Adrenal gland (tissue), 12 donors: ENCODE data around the gene FRK. TPM values are rescaled to one million over a fixed set of nuclear protein-coding genes. Genes with fewer than 3 reads are reported as not detected.

Experiments used
- DNase-seq, 7 donors: peaks; one replicate each; pipeline ENCODE4 v3.0.0-alpha.2; 2019 to 2020
- H3K27ac ChIP-seq, 5 donors: fragments of 200-600 bp; sonication (generic) in 4 of 5; 1 replicate in 3 of 5; 2 replicates in 2 of 5; pipeline versions ENCODE4 v1.5.1 to v1.8.0; 2016 to 2020; ENCODE audit warnings: mild to moderate bottlenecking in 1 of 5
- H3K27me3 ChIP-seq: fragments of 200-600 bp; 2 replicates; pipeline ENCODE4 v1.8.0; 2021
- H3K36me3 ChIP-seq, 2 donors: fragments of 200-600 bp; replicated peaks in 1 of 2; 1 replicate in 1 of 2; 2 replicates in 1 of 2; pipeline versions ENCODE4 v1.5.1 to v1.8.0; 2018 to 2022
- H3K4me1 ChIP-seq, 2 donors: fragments of 200-600 bp; replicated peaks in 1 of 2; 1 replicate in 1 of 2; 2 replicates in 1 of 2; pipeline versions ENCODE4 v1.5.1 to v1.8.0; 2018 to 2021
- H3K4me3 ChIP-seq, 4 donors: fragments of 200-600 bp; sonication (generic) in 3 of 4; one replicate each; pipeline ENCODE4 v1.5.1; 2016 to 2018
- H3K9me3 ChIP-seq, 3 donors: fragments of 200-600 bp; sonication (generic) in 1 of 3; replicated peaks in 1 of 3; 1 replicate in 2 of 3; 2 replicates in 1 of 3; pipeline versions ENCODE4 v1.5.1 to v1.8.0; 2016 to 2021
- CTCF ChIP-seq, 6 experiments: fragments of 450-650 bp in 4 of 6; fragments of 200-600 bp in 2 of 6; sonication (generic) in 1 of 6; IDR thresholded peaks; 1 replicate in 5 of 6; 2 replicates in 1 of 6; pipeline versions ENCODE4 v1.5.1 to v1.8.0; 2016 to 2021; ENCODE audit warnings: antibody characterized with exemption in 6 of 6, mild to moderate bottlenecking in 2 of 6, moderate library complexity in 1 of 6
- POLR2A ChIP-seq, 2 donors: fragments of 450-650 bp; IDR thresholded peaks; one replicate each; pipeline ENCODE4 v1.6.1; 2017; ENCODE audit warnings: antibody characterized with exemption in 2 of 2, mild to moderate bottlenecking in 2 of 2, moderate library complexity in 1 of 2
- WGBS, 4 donors: extraction: QIAGEN DNeasy Blood & Tissue Kit in 2 of 4; methylation state at CpG; one replicate each; pipeline versions ENCODE4 v1.1.5 to v1.1.7; 2013 to 2017; 5-methylcytosine and 5-hydroxymethylcytosine counted together
- intact Hi-C, 2 donors: fragments of 100-400 bp; cut with DNase I; formaldehyde crosslinking; loops; one replicate each; pipeline versions ENCODE4 v1.14.1 to v1.15.0; 2022 to 2023
- polyA plus RNA-seq, 3 donors: library from polyadenylated mRNA; stranded (reverse); fragments of 200-250 nt in 2 of 3; fragments of 350-450 nt in 1 of 3; fragmentation: Illumina TruSeq in 1 of 3; extraction: RNeasy Lipid Tissue Mini Kit (QIAGEN cat#74804) in 1 of 3; gene quantifications; one replicate each; pipeline ENCODE4 v1.2.3, GENCODE V29; 2013 to 2014
- total RNA-seq, 9 donors: library from RNA; depleted of rRNA in 4 of 9; stranded (reverse); fragments of >200 nt in 4 of 9; fragments of 120-200 nt in 1 of 9; fragmentation: NEBNext Ultra II Directional in 1 of 9; extraction: Animal tissue kit (Norgen Biotek cat#: 25700) in 1 of 9; gene quantifications; one replicate each; pipeline versions ENCODE4 v1.1.0 to v1.2.4, GENCODE V29; 2013 to 2023
- donor health status: healthy with polysubstance abuse.
- donor health status: Bipolar disorder and iron deficiency.
- donor health status: DM: yes; HTN: yes; CAD: no.
- donor health status: DM: no; HTN: no; CAD: no.
- donor health status: DM: no; HTN: no; CAD: no.
- donor health status: DM: yes; HTN: yes; CAD: no.

The FRK gene
- total and polyA plus RNA-seq, 12 donors = 0.30 to 5.1 (median 2.5) TPM

GRCh38 chr6:116022841-116023445, 37.7 kb downstream of the FRK start:
- no peak overlapping the region for H3K4me3 ChIP-seq
- 46 to 63% (median 51%) methylated on average over 2 of the region's 2 CpGs for WGBS, 4 donors
- no peak overlapping the region for H3K27ac ChIP-seq
- TF ChIP-seq CTCF (IDR thresholded peaks at IDR 0.05) = no peak
- TF ChIP-seq POLR2A (IDR thresholded peaks at IDR 0.05) = no peak
- DNase-seq = no peak
- H3K36me3 ChIP-seq = no peaks in the 10 kb centered on the region
- no peaks in the 10 kb centered on the region for H3K9me3 ChIP-seq
- intact Hi-C loops = no loop called here
- H3K4me1 ChIP-seq = no peaks in the 10 kb centered on the region
- no peaks in the 10 kb centered on the region for H3K27me3 ChIP-seq

- Histone ChIP-seq H3K27me3 (no peaks in the 10 kb centered on the region), H3K9me3 (no peaks in the 10 kb centered on the region), H3K36me3 (no peaks in the 10 kb centered on the region), H3K4me1 (no peaks in the 10 kb centered on the region), H3K4me3 (no peak overlapping the region), H3K27ac (no peak overlapping the region)
- intact Hi-C loops = no loop called here
- DNase-seq = no peak
- no peak for TF ChIP-seq POLR2A (IDR thresholded peaks at IDR 0.05)
- TF ChIP-seq CTCF (IDR thresholded peaks at IDR 0.05) = no peak
Observed at GRCh38 chr6:116020738-116021137, 40.0 kb downstream of the FRK start.

GRCh38 chr6:116019428-116019827, 41.3 kb downstream of the FRK start:
- H3K27me3 ChIP-seq = no peaks in the 10 kb centered on the region
- H3K9me3 ChIP-seq = no peaks in the 10 kb centered on the region
- no peaks in the 10 kb centered on the region for H3K36me3 ChIP-seq
- no peak for TF ChIP-seq POLR2A (IDR thresholded peaks at IDR 0.05)
- no peak for TF ChIP-seq CTCF (IDR thresholded peaks at IDR 0.05)
- DNase-seq = no peak
- H3K4me3 ChIP-seq = no peak overlapping the region
- no peaks in the 10 kb centered on the region for H3K4me1 ChIP-seq
- intact Hi-C loops = no loop called here
- WGBS, 4 donors = 79 to 93% (median 88%) methylated on average over 2 of the region's 2 CpGs
- no peak overlapping the region for H3K27ac ChIP-seq

GRCh38 chr6:116018976-116019375, 41.7 kb downstream of the FRK start:
- TF ChIP-seq CTCF (IDR thresholded peaks at IDR 0.05) = no peak
- TF ChIP-seq POLR2A (IDR thresholded peaks at IDR 0.05) = no peak
- 63 to 69% (median 65%) methylated on average over 1 of the region's 1 CpG for WGBS, 4 donors
- no peaks in the 10 kb centered on the region for H3K4me1 ChIP-seq
- H3K27ac ChIP-seq = no peak overlapping the region
- no peaks in the 10 kb centered on the region for H3K27me3 ChIP-seq
- no peaks in the 10 kb centered on the region for H3K9me3 ChIP-seq
- DNase-seq = no peak
- no peak overlapping the region for H3K4me3 ChIP-seq
- intact Hi-C loops = no loop called here
- H3K36me3 ChIP-seq = no peaks in the 10 kb centered on the region
